IMR-90 (cell line): ENCODE measurements around the gene PAM. TPM values are rescaled to one million over a fixed set of nuclear protein-coding genes. Genes with fewer than 3 reads are reported as not detected.

ENCODE experiments used
- ATAC-seq: fragments of 200-7000 bp; cut with Tn5 transposase; 2 replicates; pipeline ENCODE4 v1.9.1; 2020; ENCODE audit warnings: low read depth, mild to moderate bottlenecking, moderate library complexity
- BruUV-seq: library from RNA; stranded (reverse); fragments of 400-500 nt; replicated peaks from 2 replicates; lab custom pipeline; 2021; lab: Mats Ljungman, UMichigan
- CTCF ChIA-PET: fragments of 300-600 bp; formaldehyde crosslinking; extraction: SDS; loops from one replicate; lab custom pipeline; 2021; ENCODE audit warnings: antibody characterized with exemption; lab: Yijun Ruan, JAX
- POLR2A ChIA-PET: fragments of 300-600 bp; sonication (Branson Sonifier 250); formaldehyde crosslinking; loops from one replicate; lab custom pipeline; 2022; ENCODE audit warnings: antibody characterized with exemption; ENCODE audit not compliant: unreplicated experiment; lab: Charles Lee
- DNase-seq: peaks from one replicate; pipeline ENCODE4 v3.0.0; 2013
- H2AFZ ChIP-seq: replicated peaks from 2 replicates; pipeline ENCODE3; 2013; ENCODE audit warnings: low read length, mild to moderate bottlenecking; ENCODE audit not compliant: poor library complexity
- H2AK5ac ChIP-seq: 2 replicates; pipeline ENCODE4 v1.6.1; 2013; ENCODE audit warnings: low read depth, low read length, inconsistent platforms
- H2AK9ac ChIP-seq: replicated peaks from 2 replicates; pipeline ENCODE3; 2013; ENCODE audit warnings: mild to moderate bottlenecking, low read depth, low read length, moderate library complexity; ENCODE audit not compliant: poor library complexity
- H2BK120ac ChIP-seq: 2 replicates; pipeline ENCODE4 v1.6.1; 2013; ENCODE audit warnings: low read depth, low read length, inconsistent platforms
- H2BK15ac ChIP-seq: 3 replicates; pipeline ENCODE4 v1.6.1; 2013; ENCODE audit warnings: low read depth, low read length, inconsistent platforms
- H2BK20ac ChIP-seq: 2 replicates; pipeline ENCODE4 v1.6.1; 2013; ENCODE audit warnings: low read depth, mild to moderate bottlenecking, inconsistent platforms, low read length, moderate library complexity
- H2BK5ac ChIP-seq: 2 replicates; pipeline ENCODE4 v1.6.1; 2013; ENCODE audit warnings: mild to moderate bottlenecking, low read depth, low read length, inconsistent platforms; ENCODE audit not compliant: poor library complexity, severe bottlenecking
- H3K14ac ChIP-seq: replicated peaks from 2 replicates; pipeline ENCODE4 v1.6.1; 2013; ENCODE audit warnings: low read depth, low read length, inconsistent platforms
- H3K18ac ChIP-seq: 2 replicates; pipeline ENCODE4 v1.6.1; 2013; ENCODE audit warnings: low read depth, low read length, control low read depth
- H3K23ac ChIP-seq: 2 replicates; pipeline ENCODE4 v1.6.1; 2013; ENCODE audit warnings: low read depth, low read length, inconsistent platforms
- H3K27ac ChIP-seq: 2 replicates; pipeline ENCODE4 v1.5.1; 2013; ENCODE audit warnings: mild to moderate bottlenecking, control low read depth, low read length; ENCODE audit not compliant: insufficient read depth
- H3K27me3 ChIP-seq: 2 replicates; pipeline ENCODE4 v1.6.1; 2013; ENCODE audit warnings: low read length; ENCODE audit not compliant: control insufficient read depth, insufficient read depth
- H3K36me3 ChIP-seq: 2 replicates; pipeline ENCODE4 v1.6.1; 2013; ENCODE audit warnings: low read length, mixed read lengths; ENCODE audit not compliant: control insufficient read depth, insufficient read depth
- H3K4ac ChIP-seq: 2 replicates; pipeline ENCODE4 v1.6.1; 2013; ENCODE audit warnings: low read depth, low read length, inconsistent platforms
- H3K4me1 ChIP-seq: 2 replicates; pipeline ENCODE4 v1.6.1; 2013; ENCODE audit warnings: low read length, mixed read lengths; ENCODE audit not compliant: control insufficient read depth, insufficient read depth
- H3K4me2 ChIP-seq: 2 replicates; pipeline ENCODE4 v1.6.1; 2013; ENCODE audit warnings: low read depth, mild to moderate bottlenecking, control low read depth, low read length, moderate library complexity
- H3K4me3 ChIP-seq: 2 replicates; pipeline ENCODE4 v1.5.1; 2013; ENCODE audit warnings: low read depth, mild to moderate bottlenecking, control low read depth, low read length, moderate library complexity; ENCODE audit not compliant: insufficient read depth
- H3K56ac ChIP-seq: 2 replicates; pipeline ENCODE4 v1.6.1; 2013; ENCODE audit warnings: low read length, inconsistent platforms; ENCODE audit not compliant: insufficient read depth; ENCODE audit errors: extremely low read depth
- H3K79me1 ChIP-seq, 2 experiments: 2 replicates each; pipeline ENCODE4 v1.6.1; 2013; ENCODE audit warnings: low read length in 2 of 2, inconsistent platforms in 1 of 2, low read depth in 1 of 2
- H3K9ac ChIP-seq: 2 replicates; pipeline ENCODE4 v1.6.1; 2013; ENCODE audit warnings: low read depth, low read length, control low read depth
- H3K9me1 ChIP-seq: 2 replicates; pipeline ENCODE4 v1.6.1; 2013; ENCODE audit warnings: low read length, inconsistent platforms; ENCODE audit not compliant: insufficient read depth
- H3K9me3 ChIP-seq: 2 replicates; pipeline ENCODE4 v1.6.1; 2013; ENCODE audit warnings: low read length; ENCODE audit not compliant: control insufficient read depth, insufficient read depth
- H4K20me1 ChIP-seq: 2 replicates; pipeline ENCODE4 v1.6.1; 2013; ENCODE audit warnings: low read length, inconsistent platforms; ENCODE audit not compliant: insufficient read depth
- H4K5ac ChIP-seq: 2 replicates; pipeline ENCODE4 v1.6.1; 2013; ENCODE audit warnings: mild to moderate bottlenecking, low read depth, low read length, control low read depth
- H4K8ac ChIP-seq, 2 experiments: 2 replicates each; pipeline ENCODE4 v1.6.1; 2013; ENCODE audit warnings: low read depth in 2 of 2, low read length in 2 of 2, control low read depth in 1 of 2, inconsistent platforms in 1 of 2
- H4K91ac ChIP-seq: 2 replicates; pipeline ENCODE4 v1.6.1; 2013; ENCODE audit warnings: low read depth, low read length, inconsistent platforms; ENCODE audit not compliant: insufficient read depth
- BHLHE40 ChIP-seq: fragments of 150-350 bp; IDR thresholded peaks from 2 replicates; pipeline ENCODE4 v1.6.1; 2016; ENCODE audit warnings: mild to moderate bottlenecking, low read depth, low read length
- CHD1 ChIP-seq: IDR thresholded peaks from 2 replicates; pipeline ENCODE4 v1.6.1; 2012; ENCODE audit warnings: low read depth, low read length, improper control_type of control experiment
- ELK1 ChIP-seq: fragments of 150-350 bp; IDR thresholded peaks from 2 replicates; pipeline ENCODE4 v1.6.1; 2016; ENCODE audit warnings: low read depth, mild to moderate bottlenecking, low read length, moderate library complexity, borderline replicate concordance
- FOS ChIP-seq: fragments of 150-350 bp; IDR thresholded peaks from 2 replicates; pipeline ENCODE4 v1.6.1; 2016; ENCODE audit warnings: low read depth, low read length
- MAFK ChIP-seq: IDR thresholded peaks from 2 replicates; pipeline ENCODE4 v1.6.1; 2012; ENCODE audit warnings: low read depth, low read length, improper control_type of control experiment
- MXI1 ChIP-seq: IDR thresholded peaks from 2 replicates; pipeline ENCODE4 v1.6.1; 2012; ENCODE audit warnings: low read depth, mild to moderate bottlenecking, low read length, moderate library complexity, borderline replicate concordance
- RAD21 ChIP-seq: IDR thresholded peaks from 2 replicates; pipeline ENCODE4 v1.6.1; 2012; ENCODE audit warnings: low read length, improper control_type of control experiment
- RCOR1 ChIP-seq: IDR thresholded peaks from 2 replicates; pipeline ENCODE4 v1.6.1; 2012; ENCODE audit warnings: mild to moderate bottlenecking, low read length, improper control_type of control experiment; ENCODE audit not compliant: insufficient replicate concordance
- RFX5 ChIP-seq: IDR thresholded peaks from 2 replicates; pipeline ENCODE4 v1.8.0; 2012; ENCODE audit warnings: low read depth, mild to moderate bottlenecking, low read length, moderate library complexity
- USF2 ChIP-seq: fragments of 150-350 bp; IDR thresholded peaks from 2 replicates; pipeline ENCODE4 v1.6.1; 2017; ENCODE audit warnings: mild to moderate bottlenecking, antibody characterized with exemption, low read length, low read depth
- dilution Hi-C: fragments of 300-500 bp; cut with HindIII; formaldehyde crosslinking; loops from one replicate; pipeline ENCODE4 v1.14.3; 2018; ENCODE audit warnings: low sequenced_read_pairs; ENCODE audit not compliant: unreplicated experiment
- in situ Hi-C: fragments of 300-500 bp; cut with MboI; formaldehyde crosslinking; loops from 3 replicates; pipeline ENCODE4 v1.14.3; 2019; ENCODE audit warnings: low sequenced_read_pairs, inconsistent platforms, mixed read lengths
- intact Hi-C: fragments of 100-400 bp; cut with micrococcal nuclease; formaldehyde crosslinking; loops from 2 replicates; pipeline ENCODE4 v1.10.0; 2022
- polyA plus RNA-seq, 3 experiments: library from polyadenylated mRNA; depleted of rRNA; stranded (reverse); fragments of >200 nt; gene quantifications; 2 replicates each; pipeline ENCODE4 v1.2.3, GENCODE V29; 2012; ENCODE audit warnings: low replicate concordance in 1 of 3
- total RNA-seq: library from RNA; depleted of rRNA; stranded (reverse); fragments of >200 nt; gene quantifications from 2 replicates; pipeline ENCODE4 v1.2.3, GENCODE V29; 2012

Gene PAM
- total and polyA plus RNA-seq, 2 of the 4 experiments (the other 2 are of a cell fraction), result 115 to 179 TPM

GRCh38 chr5:102902135-102902448, 147.0 kb downstream of the PAM start:
- H4K91ac ChIP-seq, result no peak overlapping the region
- H3K27me3 ChIP-seq, result no peaks in the 10 kb centered on the region
- BruUV-seq, result no TSS peak
- H3K79me1 ChIP-seq, result peaks cover 7 to 11% of the 10 kb centered on the region in 2 experiments; a peak in 3 of 4 replicates
- no peaks in the 10 kb centered on the region for H4K20me1 ChIP-seq
- ATAC-seq (no peak), DNase-seq (no peak)
- H3K9me3 ChIP-seq, result no peaks in the 10 kb centered on the region
- no peaks in the 10 kb centered on the region for H3K4me1 ChIP-seq
- no peak overlapping the region for H2AFZ ChIP-seq
- H3K27ac ChIP-seq, result no peak overlapping the region
- H3K4me2 ChIP-seq, result no peak overlapping the region
- no peak overlapping the region for H2BK5ac ChIP-seq
- no peak overlapping the region for H4K8ac ChIP-seq
- no peak overlapping the region for H2AK9ac ChIP-seq
- no peak overlapping the region for H2AK5ac ChIP-seq
- intact Hi-C loops, result no loop called here
- dilution Hi-C loops, result no loop called here
- H3K9me1 ChIP-seq, result peaks cover 3% of the 10 kb centered on the region; the same call in 1 of the 2 replicates
- H3K4me3 ChIP-seq, result no peak overlapping the region
- peaks cover 4% of the 10 kb centered on the region; the same call in 1 of the 2 replicates for H3K36me3 ChIP-seq
- TF ChIP-seq FOS (no peak), RCOR1 (no peak), ELK1 (no peak), RFX5 (no peak), MAFK (no peak), BHLHE40 (no peak), MXI1 (no peak), RAD21 (no peak), CHD1 (no peak), USF2 (no peak)
- H4K5ac ChIP-seq, result no peak overlapping the region
- no peak overlapping the region for H3K14ac ChIP-seq
- H3K9ac ChIP-seq, result no peak overlapping the region
- H3K4ac ChIP-seq, result no peak overlapping the region
- ChIA-PET POLR2A (no interaction called here), CTCF (no interaction called here)
- no peak overlapping the region for H3K56ac ChIP-seq
- no peak overlapping the region for H2BK20ac ChIP-seq
- H3K23ac ChIP-seq, result no peak overlapping the region
- H3K18ac ChIP-seq, result no peak overlapping the region
- no peak overlapping the region for H2BK120ac ChIP-seq
- H2BK15ac ChIP-seq, result no peak overlapping the region
- in situ Hi-C loops, result no loop called here
